GM04504 (cell line): ENCODE measurements around the gene ZNF586.
"Not testable (repeated sequence)": the region's sequence is repeated elsewhere in the genome, so short reads cannot be mapped to it uniquely, and the experiment has no call there.

Experiments used
- DNase-seq: peaks from one replicate; pipeline ENCODE4 v3.0.0-alpha.2; 2012; ENCODE audit warnings: low read depth

ZNF586 gene

DNA sequence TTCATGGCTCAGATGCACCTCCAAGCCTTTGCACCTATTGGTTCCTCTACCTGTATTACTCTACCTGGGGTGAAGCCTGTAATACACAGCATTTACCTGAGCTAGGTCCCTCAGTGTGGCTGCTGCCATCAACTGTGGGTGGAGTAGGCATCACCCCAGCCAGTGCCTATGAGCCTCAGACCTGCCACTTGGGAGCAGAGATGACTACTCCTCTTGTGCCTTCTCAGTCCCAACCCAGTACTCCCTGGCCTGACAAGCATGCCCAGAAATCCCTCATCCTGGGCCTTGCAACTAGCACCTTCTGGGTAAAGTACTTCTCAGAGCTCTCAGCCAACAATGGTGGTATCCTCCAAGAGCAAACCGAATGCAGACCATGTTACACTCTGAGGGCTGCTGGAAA is 27.1 kb downstream of the ZNF586 start:
- not testable (repeated sequence) for DNase-seq

DNA sequence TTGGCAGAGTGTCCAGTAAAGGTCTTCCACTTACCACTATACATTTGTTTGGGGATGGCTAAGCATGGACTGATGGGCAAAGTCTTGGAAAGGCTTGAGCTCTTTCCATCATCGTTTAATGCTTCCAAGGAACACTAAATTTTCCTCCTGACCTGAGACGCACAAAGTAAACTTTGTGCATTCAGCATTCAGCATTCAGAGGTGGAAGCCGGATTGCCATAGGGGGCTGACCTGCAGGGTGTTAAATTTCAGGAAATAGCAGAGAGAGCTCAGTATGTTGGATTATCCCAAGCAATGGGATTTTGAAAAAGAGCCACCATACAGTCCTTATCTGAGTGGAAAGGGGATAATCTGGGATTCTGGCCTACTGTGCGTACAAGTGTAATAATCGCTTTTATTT is 31.2 kb downstream of the ZNF586 start:
- no peak for DNase-seq

DNA sequence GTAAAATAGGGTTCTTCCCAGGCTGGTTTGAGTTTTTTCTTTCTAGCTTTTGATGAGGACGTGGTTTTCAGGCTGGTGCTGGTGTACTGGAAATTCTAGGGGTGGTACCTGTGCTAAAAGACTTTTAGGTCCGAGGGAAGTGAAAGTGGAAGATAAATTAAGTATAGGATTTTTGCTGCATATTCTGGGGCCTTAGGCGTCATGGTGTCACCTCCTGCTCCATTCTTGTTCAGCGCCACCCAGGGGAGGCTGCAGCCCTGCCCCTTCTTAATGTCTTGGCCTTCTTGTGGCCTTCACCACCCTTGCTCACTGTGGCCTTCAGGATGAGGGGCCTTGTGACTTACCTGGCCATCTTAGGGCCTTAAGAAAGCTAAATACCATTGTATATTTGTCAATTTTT is 32.8 kb downstream of the ZNF586 start:
- no peak for DNase-seq

DNA sequence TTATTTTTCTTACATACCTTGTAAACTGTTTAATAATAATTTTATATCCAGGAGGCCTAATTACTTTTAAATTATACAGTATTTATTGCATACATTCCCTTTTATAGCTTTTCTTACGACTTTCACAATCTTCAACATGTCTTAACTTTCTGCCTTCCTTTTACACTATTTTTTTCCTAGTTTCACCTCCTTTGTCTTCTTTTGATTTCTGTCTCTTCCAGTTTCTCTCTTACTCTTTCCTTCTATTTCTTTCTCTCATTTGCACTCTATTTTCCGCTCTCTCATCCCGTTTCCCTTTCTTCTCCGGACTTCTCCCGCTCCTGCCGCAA is 33.8 kb downstream of the ZNF586 start:
- no peak for DNase-seq

DNA sequence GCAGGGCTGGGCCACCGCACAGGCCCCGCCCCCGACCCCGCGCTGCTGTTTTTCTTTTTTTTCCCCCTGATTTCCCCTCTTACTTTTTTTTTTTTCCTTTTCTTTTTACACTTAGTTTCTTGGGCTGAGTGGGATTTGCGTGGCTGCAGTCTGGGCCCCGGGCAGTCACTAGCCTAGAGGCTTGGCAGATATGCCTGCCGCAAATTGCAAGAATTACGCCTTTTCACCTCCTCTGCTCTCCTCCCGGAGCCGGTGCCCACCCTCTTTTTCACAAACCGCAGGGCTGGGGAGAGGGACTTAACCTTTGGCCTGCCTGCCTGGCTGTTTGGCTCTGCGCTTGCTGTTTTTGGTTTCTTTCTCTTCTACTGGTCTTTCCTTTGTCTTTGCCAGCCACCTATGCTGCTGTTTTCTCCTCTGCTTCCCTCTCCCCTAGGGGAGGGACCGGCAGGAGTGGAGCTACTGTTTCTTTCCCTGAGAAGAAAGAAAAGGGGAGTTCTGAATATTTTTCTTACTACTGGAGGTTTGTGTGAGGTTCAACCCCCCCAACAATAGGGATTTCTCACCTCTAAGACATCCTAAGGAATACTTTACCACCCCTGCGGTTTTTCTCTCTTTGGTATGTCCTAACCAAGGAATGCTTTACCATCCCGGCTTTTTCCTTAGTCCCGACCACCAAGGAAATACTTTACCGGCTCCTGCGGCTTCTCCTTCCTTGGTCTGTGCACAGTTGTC is 34.3 kb downstream of the ZNF586 start:
- DNase-seq = peak; percentile 38

DNA sequence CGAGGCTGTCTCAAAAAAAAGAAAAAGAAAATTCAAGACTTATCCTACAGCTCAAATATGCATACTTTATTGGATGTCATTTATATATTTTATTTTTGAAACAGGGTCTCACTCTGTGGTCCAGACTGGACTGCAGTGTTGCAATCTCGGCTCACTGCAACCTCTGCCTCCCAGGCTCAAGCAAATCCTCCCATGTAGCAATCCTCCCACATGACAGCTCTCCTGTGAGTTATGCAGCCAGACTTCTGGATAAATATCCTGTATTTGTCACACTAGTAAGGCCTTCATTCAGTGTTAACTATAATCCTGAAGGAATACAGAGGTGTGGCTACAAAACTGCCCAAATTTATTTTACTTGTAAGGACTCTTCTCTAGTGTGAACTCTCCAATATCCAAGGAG is 38.1 kb downstream of the ZNF586 start:
- no peak for DNase-seq

DNA sequence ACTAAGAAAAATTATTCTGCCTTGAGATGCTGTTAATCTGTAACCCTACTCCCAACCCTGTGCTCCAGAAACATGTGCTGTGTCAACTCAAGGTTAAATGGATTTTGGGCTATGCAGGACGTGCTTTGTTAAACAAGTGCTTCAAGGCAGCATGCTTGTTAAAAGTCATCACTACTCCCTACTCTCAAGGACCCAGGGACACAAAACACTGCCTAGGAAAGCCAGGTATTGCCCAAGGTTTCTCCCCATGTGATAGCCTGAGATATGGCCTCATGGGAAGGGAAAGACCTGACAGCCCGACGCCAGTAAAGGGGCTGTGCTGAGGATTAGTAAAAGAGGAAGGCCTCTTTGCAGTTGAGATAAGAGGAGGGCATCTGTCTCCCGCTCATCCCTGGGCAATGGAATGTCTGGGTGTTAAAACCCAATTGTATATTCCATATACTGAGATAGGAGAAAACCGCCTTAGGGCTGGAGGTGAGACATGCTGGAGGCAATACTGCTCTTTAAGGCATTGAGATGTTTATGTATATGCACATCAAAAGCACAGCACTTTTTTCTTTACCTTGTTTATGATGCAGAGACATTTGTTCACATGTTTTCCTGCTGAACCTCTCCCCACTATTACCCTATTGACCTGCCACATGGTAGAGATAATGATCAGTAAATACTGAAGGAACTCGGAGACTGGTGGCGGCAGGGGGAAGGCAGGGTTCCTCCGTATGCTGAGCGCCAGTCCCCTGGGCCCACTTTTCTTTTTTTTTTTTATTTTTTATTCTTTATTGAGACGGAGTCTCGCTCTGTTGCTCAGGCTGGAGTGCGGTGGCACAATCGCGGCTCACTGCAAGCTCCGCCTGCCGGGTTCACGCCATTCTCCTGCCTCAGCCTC is 41.2 kb downstream of the ZNF586 start:
- DNase-seq = not testable (repeated sequence)

DNA sequence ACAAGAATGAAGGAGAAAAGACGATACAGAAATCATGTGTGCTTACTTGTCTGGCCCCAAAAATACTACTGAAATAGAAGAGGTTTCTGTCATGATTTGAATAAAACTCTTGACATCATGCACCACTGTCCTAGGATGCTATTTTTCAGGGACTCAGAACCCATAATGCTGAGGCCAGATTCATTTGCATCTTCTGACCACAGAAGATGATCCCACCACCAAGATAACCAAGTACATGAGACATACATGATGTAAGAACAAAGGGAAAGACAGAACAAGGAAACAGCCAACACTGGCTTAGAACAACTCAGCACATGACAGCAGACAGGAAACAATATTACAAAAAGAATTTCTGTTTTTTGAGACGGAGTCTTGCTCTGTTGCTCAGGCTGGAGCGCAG is 42.8 kb downstream of the ZNF586 start:
- DNase-seq = no peak

DNA sequence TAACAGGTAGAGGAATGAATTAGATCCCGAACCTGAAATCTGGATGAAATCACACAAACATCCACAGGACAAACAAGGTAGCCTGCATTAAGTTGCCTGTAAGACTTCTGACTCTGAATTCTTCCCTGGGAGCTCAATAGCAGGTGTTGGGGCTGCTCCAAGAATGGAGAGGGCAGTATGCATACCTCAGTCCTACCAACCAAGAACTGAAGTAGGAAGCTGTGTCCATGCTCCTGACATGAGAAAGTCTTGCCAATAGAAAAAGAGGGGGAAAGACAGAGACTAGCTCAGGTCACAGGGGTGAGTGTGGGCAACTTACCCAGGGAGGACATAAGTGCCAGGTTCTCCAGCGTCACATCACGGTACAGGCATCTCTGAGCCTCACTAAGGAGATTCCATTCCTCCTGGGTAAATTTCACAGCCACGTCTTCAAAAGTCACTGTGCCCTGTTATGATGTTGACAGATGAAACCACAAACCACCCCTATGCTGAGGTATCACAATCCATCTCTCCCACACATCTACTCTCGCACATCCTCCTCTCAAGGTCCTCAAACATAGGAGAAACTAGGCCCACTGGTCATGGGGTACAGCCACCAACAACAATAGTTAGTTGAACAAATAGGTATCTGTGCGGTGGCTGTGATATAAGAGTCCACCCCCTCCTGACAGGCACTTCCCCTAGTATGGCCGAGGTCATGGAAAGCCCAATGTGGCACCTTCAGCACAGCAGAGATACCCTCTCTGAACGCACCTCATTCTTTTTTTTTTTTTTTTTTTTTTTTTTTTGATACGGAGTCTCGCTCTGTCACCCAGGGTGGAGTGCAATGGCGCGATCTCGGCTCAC is 43.7 kb downstream of the ZNF586 start:
- DNase-seq = not testable (repeated sequence)

DNA sequence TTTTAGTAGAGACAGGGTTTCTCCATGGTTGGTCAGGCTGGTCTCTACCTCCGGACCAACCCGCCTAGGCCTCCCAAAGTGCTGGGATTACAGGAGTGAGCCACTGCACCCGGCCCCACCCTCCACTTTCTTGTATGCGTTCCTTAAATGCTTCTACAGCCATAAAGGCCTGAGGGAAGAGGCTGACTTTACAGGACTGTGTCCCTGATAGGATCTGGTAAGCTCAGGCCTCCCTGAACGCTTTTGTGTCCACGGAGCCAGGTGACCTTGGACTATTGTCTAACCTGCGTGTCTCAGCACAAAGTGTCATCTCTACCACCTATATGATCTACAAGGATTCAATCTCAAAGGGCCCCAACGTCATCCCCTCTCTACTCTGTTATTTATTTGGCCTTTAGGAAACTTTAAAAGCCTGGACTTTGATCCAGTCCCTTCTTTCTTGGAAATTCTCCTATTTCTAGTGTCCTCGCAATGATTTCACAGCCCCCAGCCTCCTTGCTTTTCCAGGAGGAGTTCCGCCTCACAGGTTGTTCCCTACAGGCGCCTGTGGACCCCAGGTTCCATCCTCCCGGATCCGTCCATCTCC is 44.5 kb downstream of the ZNF586 start:
- DNase-seq = no peak

DNA sequence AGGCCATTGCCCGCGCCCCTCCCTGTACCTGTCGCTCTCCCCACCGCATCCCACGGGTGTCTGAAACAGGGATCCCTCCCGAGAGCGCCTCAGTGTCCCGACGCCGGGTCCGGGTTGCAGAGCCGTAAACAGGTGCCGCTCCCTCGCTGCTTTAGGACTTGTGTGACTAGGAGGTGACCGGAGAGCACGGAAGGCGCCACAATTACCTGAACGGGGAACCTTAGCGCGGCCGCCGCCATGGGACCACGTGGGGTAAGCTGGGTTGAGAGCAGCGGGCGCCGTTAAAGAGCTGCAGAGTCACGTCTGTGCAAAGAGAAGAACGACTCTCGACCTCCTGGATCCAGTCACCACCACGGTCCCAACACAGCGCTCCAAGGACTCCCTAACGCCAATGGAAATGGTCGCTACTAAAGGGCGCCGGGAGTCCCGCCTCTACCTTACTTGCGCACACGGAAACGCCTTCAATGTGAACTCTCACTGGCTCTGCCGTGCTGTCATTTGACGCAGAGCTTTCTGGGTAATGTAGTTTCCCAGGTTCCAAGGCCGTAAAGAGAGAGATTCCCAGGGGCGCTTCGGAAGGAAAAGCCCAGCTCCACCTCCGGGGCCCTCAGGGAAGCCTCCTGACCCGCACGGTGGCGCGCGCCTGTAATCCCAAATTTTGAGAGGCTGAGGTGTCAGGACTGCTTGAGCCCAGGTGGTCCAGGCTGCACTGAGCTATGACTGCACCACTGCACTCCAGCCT is 45.2 kb downstream of the ZNF586 start, which contains the start of gene ZNF552:
TSS of gene ZNF552 (minus strand) at position 409 of the 742 bp plus-strand sequence. CDS start at position 239, 170 bp downstream.
- peak; percentile 68 for DNase-seq

DNA sequence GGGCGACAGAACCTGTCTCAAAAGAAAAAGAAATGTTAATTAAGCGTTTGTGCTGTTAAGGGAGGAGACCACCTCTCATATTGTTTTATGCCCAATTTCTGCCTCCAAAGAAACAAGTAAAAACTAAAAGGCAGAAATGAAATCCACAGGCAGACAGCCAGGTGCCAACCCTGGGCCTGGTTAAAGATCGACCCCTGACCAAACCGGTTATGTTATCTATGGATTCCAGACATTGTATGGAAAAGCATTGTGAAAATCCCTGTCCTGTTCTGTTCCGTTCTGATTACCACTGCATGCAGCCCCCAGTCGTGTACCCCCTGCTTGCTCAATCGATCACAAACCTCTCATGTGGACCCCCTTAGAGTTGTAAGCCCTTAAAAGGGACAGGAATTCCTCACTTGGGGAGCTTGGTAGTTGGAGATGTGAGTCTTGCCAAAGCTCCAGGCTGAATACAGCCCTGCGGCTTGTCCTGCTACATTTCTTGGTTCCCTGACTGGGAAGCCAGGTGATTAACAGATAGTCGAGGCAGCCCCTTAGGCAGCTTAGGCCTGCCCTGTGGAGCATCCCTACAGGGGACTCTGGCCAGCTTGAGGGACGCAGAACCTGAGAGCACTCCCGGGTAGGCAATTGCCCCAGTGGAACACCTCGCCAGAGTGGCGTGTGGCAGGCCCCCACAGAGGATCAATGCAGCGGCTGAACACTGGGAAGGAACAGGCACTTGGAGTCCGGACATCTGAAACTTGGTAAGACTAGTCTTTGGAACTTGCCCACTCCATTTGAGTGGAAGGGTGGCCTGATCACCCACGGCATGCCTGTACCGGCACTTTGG is 46.0 kb downstream of the ZNF586 start:
- no peak for DNase-seq

DNA sequence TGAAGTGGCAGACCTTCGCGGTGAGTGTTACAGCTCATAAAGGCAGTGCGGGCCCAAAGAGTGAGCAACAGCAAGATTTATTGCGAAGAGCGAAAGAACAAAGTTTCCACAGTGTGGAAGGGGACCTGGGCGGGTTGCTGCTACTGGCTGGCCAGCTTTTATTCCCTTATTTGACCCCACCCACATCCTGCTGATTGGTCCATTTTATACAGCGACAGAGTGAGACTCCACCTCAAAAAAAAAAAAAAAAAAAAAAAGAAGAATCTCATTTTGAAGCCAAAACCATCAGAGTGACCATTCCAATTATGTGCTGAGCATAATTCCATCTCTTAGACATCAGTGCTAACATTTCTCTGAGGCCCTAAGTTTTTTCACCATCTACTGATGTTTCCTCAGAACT is 47.2 kb downstream of the ZNF586 start:
- no peak for DNase-seq

DNA sequence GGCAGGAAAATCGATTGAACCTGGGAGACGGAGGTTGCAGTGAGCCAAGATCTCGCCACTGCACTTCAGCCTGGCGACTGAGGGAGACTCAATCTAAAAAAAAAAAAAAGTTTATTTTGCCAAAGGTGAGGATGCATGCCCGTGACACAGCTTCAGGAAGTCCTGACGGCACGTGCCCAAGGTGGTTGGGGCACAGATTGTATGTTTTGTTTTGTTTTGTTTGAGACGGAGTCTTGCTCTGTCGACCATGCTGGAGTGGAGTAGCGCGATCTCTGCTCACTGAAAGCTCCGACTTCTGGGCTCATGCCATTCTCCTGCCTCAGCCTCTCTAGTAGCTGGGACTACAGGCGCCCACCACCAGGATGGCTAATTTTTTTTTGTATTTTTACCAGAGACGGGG is 48.5 kb downstream of the ZNF586 start:
- no peak for DNase-seq

DNA sequence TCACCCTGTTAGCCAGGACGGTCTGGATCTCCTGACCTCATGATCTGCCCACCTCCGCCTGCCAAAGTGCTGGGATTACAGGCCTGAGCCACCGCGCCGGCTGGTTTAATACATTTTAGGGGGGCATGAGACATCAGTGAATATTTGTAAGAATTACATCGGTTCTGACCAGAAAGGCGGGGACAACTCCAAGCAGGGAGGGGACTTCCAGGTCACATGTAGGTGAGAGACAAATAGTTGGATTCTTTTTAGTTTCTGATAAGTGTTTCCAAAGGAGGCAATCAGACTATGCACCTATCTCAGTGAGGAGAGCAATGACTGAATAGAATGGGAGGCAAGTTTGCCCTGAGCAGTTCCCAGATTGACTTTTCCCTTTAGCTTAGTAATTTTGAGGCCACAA is 48.9 kb downstream of the ZNF586 start:
- DNase-seq = no peak

DNA sequence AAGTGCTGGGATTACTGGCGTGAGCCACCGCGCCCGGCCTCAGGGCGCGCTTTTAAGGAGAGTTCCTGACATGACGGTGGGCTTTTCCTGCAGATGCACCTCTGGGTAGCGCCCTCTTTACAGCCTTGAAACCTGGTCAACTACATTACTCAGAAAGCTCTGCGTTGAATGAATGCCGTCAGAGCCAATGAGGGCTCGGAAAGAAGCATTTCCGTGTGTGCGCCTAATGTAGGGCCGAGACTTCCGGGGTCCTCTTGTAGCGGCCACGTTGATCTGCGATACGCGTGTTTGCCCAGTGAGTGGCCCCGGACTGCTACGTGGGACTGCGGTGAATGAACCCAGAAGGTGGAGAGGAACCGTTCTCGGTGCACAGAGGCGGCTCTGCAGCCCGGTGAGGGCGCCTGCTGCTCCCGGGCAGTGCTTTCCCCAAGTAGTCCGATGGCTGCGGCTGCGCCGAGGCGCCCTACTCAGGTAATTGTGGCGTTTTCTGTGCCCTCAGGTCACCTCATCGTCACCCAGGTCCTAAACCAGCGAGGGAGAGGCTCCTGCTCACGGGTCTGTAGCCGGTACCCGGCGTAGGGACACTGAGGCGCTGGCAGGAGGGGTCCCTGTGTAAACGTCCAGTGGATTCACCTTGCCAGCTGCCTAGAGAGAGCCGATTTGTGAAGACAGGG is 50.1 kb downstream of the ZNF586 start:
- peak; percentile 89 for DNase-seq

DNA sequence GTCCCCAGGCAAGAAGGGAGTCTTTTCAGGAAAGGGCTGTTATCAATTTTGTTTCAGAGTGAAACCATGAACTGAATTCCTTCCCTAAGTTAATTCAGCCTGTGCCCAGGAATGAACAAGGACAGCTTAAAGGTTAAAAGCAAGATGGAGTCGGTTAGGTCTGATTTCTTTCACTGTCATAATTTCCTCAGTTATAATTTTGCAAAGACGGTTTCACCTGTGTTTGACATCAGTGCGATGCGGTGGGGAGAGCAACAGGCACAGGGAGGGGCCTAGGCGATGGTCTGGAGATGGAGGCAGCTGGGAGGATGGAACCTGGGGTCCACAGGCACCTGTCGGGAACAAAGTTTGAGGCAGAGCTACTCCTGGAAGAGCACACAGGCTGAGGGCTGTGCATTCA is 51.1 kb downstream of the ZNF586 start:
- no peak for DNase-seq

DNA sequence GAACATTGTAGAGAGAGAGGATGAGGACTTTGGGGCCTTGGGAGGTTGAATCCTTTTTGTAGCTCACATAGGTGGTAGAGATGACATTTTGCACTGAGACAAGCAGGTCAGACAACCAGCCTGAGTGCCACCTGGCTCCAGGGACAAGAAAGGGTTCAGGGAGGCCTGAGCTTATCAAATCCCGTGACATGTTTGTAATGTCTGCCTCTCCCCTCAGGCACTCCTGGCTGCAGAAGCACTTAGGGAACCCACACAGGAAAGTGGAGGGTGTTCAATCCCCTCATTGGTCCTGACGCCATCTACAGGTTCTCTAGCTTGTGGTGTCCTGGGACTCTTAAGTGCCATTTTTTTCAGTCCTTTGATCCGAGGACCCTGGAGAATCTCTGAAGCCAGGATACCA is 51.6 kb downstream of the ZNF586 start:
- DNase-seq = not testable (repeated sequence)

DNA sequence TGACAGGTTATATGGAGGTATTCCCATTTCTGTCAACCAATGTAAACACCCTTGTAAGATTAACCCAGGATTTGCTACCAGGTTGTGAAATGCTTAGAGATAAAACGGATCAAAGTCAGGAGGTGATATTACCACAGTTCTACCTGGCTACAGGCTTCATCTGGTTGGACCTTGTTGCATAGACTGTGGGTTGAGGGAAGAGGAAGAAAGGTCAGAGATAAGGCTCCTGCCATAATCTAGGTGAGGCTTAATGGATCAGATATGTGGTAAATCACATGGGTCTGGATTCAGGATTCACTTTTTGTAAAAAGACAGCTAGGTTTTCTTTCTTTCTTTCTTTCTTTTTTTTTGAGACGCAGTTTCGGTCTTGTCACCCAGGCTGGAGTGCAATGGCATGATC is 52.0 kb downstream of the ZNF586 start:
- not testable (repeated sequence) for DNase-seq

DNA sequence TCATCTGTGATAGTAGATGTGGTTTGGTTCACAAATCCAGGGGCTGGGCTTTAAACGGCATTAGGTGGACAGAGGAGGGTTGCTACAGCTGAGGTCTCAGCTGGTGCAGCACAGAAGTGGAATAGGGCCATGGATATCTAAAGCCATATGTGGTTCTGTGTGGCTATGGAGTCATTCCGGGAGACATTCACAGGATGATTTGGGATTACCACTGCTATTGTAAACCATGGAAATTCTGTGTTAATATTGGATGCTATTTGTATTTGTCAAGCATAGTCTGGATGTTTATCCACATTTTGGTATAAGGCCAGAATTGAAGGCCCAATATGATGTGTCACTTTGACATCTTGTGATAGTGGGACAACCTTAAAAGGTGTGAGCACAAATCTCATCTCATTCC is 53.7 kb downstream of the ZNF586 start:
- DNase-seq = not testable (repeated sequence)
